GM12864 (cell line): ENCODE measurements around the gene CKAP5.

Source experiments
- DNase-seq: peaks from one replicate; pipeline ENCODE4 v3.0.0-alpha.2; 2011; ENCODE audit warnings: low read depth
- H3K4me3 ChIP-seq: 2 replicates; pipeline ENCODE4 v1.5.1; 2011; ENCODE audit warnings: mild to moderate bottlenecking, low read depth, low read length, control low read depth
- TF ChIP-seq, protein P1 (sequence below): IDR thresholded peaks from 2 replicates; pipeline ENCODE4 v1.5.1; 2011; ENCODE audit warnings: low read depth, mild to moderate bottlenecking, moderate library complexity, low read length, control low read depth, inconsistent platforms; ENCODE audit errors: missing control alignments

CKAP5 gene

GRCh38 chr11:46840116-46840515 is 6.0 kb downstream of the CKAP5 start:
- H3K4me3 ChIP-seq, result no peak overlapping the region
- TF ChIP-seq, protein P1, sequence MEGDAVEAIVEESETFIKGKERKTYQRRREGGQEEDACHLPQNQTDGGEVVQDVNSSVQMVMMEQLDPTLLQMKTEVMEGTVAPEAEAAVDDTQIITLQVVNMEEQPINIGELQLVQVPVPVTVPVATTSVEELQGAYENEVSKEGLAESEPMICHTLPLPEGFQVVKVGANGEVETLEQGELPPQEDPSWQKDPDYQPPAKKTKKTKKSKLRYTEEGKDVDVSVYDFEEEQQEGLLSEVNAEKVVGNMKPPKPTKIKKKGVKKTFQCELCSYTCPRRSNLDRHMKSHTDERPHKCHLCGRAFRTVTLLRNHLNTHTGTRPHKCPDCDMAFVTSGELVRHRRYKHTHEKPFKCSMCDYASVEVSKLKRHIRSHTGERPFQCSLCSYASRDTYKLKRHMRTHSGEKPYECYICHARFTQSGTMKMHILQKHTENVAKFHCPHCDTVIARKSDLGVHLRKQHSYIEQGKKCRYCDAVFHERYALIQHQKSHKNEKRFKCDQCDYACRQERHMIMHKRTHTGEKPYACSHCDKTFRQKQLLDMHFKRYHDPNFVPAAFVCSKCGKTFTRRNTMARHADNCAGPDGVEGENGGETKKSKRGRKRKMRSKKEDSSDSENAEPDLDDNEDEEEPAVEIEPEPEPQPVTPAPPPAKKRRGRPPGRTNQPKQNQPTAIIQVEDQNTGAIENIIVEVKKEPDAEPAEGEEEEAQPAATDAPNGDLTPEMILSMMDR, result no peak
- no peak for DNase-seq

DNA sequence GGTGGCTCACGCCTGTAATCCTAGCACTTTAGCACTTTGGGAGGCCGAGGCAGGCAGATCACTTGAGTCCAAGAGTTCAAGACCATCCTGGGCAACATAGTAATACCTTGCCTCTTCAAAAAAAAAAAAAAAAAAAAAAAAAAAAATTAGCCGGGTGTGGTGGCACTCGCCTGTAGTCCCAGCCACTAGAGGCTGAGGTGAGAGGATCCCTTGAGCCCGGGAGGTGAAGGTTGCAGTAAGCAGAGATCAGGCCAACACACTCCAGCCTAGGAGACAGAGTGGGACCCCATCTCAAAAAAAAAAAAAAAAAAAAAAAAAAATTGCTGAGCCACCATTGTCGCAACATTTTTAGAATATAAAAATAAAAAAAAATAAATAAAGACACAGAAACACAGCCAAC is 7.6 kb downstream of the CKAP5 start:
- TF ChIP-seq, protein P1, result no peak
- no peak overlapping the region for H3K4me3 ChIP-seq
- DNase-seq, result no peak

GRCh38 chr11:46837860-46838259 is 8.2 kb downstream of the CKAP5 start:
- H3K4me3 ChIP-seq, result no peak overlapping the region

GRCh38 chr11:46836870-46837269 is 9.2 kb downstream of the CKAP5 start:
- no peak for DNase-seq
- TF ChIP-seq, protein P1, result no peak
- H3K4me3 ChIP-seq, result no peak overlapping the region

More at GRCh38 chr11:46837860-46838259, 8.2 kb downstream of the CKAP5 start:
- TF ChIP-seq, protein P1, result no peak
- no peak for DNase-seq

DNA sequence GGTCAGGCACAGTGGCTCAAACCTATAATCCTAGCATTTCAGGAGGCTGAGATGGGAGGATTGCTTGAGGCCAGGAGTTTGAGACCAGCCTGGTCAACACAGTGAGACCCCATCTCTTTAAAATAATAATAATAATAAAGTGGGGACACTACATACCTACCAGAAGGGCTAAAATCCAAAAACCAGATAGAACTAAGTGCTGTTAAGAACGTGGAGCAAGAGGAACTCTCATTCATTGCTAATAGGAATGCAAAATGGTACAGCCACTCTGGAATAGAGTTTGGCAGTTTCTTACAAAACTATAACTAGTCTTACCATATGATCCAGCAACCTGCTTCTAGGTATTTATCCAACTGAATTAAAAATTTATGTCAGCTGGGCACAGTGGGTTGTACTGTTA is 9.6 kb downstream of the CKAP5 start:
- H3K4me3 ChIP-seq, result no peak overlapping the region
- no peak for DNase-seq
- TF ChIP-seq, protein P1, result no peak

DNA sequence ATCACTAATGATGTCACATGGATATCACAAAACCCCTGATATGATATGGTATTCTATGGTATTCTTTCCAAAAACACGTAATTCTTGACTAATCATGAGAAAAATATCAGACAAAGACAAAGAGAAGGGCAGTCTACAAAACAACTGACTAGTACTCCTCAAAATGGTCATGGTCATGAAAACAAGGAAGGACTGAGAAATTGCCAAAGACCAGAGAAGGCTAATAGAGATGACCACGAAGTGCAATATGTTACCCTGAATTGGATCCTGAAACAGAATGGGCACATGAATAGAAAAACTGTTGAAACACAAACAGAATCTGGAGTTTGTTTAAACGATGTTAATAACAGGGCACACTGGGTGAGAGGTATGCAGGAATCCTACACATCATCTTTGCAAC is 10.2 kb downstream of the CKAP5 start:
- DNase-seq, result no peak
- no peak overlapping the region for H3K4me3 ChIP-seq
- TF ChIP-seq, protein P1, result no peak

DNA sequence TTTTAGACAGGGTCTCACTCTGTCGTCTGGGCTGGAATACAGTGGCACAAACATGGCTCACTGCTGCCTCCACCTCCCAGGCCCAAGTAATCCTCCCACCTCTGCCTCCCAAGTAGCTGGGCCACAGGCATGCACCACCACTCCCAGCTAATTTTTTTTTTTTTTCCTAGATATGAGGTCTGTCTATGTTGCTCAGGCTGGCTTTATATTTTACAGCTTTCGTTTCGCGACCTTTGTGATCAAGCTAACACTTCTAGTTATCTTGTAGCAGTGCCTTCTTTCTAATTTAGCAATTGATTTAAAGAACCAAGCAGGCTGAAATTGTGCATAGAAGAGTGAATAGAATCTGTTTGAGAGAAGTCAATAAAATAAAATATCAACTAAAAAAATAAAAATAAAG is 11.3 kb downstream of the CKAP5 start:
- DNase-seq, result no peak
- no peak overlapping the region for H3K4me3 ChIP-seq
- TF ChIP-seq, protein P1, result no peak
